NCI-H446 treated with DMSO at 0.1 percent for 48 hours (cell line): ENCODE results near the gene SH3PXD2A.

Experiments
- DNase-seq: peaks from one replicate; lab custom pipeline; 2025; lab: John Stamatoyannopoulos, UW

SH3PXD2A gene

DNA sequence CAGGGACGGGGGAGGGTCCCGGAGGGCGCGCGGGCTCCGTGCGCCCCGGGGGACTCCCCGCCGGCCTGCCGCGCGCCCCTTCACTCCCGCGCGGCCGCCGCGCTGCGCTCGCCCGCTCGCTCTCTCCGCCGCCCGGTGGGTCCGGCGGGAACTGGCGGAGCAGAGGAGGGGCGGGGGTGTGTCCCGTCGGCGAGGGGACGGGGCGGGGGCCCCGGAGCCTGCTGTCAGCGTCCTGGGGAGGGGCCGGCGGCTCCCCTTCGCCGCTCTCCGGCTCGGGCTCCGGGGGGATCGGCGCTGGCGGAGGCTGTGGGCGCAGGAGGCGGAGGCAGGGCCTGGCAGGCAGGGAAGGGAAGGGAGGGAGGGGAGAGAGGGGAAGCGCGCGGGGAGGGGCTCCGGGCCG is at the start of gene SH3PXD2A:
Gene SH3PXD2A, minus strand, starts transcription at position 153 of the 400 bp plus-strand sequence. CDS start 310 bp downstream, outside the sequence.
- DNase-seq, result peak; percentile 9

DNA sequence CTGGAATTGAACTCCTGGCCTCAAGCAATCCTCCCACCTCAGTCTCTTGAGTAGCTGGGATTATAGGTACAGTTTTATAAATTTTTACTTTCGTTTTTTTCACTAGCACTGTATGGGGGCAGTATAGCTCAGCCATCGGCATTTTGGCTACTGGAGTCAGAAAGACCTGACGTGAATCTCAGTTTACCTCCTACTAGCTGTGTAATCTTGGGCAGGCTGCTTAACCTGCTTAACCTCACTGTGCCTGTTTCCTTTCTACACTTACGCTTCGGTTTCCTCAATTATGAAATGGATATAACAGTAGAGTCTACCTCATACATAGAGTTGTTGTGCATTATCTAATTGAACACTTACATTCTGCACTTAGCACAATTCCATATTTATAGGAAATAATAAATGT is 45.9 kb upstream of the SH3PXD2A start:
- no peak for DNase-seq

- no peak for DNase-seq
Measured at GRCh38 chr10:103899312-103899711, 43.9 kb upstream of the SH3PXD2A start.

- no peak for DNase-seq
Measured at GRCh38 chr10:103897241-103897774, 41.9 kb upstream of the SH3PXD2A start.

DNA sequence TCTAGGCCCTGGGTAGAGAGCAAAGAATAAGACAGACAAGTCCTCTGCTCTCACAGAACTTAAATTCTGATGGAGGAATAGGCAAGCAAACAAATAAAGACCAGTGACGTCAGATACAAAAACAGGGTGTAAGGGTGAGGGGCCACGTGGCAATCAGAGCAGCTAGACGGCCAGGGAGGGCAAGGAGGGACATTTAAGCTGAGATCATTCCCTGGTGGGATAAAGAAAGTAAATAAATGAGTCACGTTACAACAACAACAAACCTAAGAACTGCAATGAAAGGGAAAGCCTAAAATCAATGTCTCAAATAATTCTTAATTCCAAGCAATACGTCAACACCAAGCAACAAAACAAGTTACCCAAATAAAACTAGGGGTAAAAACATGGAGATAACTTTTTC is 40.8 kb upstream of the SH3PXD2A start:
- no peak for DNase-seq

GRCh38 chr10:103895411-103896186 is 40.2 kb upstream of the SH3PXD2A start:
- peak; percentile 60 for DNase-seq

GRCh38 chr10:103894441-103894864 is 39.1 kb upstream of the SH3PXD2A start:
- DNase-seq, result no peak

DNA sequence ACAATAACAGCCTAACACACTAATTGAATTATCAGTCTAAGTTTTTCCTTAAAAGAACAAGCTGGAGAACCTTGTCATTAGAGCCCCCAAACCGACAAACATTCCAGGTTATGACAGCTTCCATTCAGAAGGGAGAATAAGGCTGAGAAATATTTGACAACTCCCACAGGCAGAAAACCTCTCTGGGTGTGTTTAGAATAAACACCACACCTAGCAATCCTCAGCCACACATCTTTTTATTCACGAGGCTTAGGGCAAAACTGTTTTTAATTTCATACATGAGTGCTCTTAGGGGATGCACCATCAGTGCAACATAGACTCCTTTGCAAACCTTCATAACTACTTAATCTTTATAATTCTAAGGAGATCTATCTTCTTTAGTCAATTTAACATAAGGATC is 38.4 kb upstream of the SH3PXD2A start:
- no peak for DNase-seq

DNA sequence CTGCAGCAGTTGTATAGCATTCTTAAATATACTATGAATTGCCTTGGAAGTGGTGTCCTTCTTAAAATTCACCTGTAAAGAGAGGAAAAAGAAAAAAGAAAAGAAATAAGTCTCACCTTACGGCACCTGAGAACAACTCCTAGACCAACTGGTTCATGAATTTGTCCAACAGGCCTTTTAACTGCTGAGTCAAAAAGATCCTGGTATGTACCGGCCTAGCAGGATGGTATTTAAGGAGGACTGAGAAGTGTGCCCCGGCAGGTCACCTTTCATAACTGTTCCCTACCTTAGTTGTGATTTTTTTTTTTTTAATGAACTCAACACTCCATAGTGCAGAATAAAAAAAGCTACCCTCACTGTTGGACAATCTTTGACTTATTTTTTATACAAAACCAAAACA is 36.8 kb upstream of the SH3PXD2A start:
- DNase-seq, result no peak

DNA sequence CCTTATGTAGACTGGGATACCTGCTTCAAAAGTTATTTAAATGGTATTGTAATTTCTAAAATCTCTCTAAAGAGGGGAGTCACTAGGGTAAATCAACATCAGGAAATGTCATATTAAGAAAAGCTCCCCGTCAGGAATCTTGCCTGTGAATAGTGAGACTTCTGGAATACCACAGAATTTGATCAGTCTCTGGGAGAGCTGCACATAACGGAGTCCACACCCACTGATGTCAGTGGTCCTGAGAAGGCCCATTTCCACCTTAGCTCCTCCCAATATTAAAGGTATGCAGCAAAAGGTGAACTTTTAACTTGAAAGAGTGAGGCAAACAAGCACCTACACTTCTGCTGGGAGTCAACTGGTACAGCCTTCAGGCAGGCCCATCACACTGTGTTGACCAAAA is 35.3 kb upstream of the SH3PXD2A start:
- DNase-seq, result no peak

DNA sequence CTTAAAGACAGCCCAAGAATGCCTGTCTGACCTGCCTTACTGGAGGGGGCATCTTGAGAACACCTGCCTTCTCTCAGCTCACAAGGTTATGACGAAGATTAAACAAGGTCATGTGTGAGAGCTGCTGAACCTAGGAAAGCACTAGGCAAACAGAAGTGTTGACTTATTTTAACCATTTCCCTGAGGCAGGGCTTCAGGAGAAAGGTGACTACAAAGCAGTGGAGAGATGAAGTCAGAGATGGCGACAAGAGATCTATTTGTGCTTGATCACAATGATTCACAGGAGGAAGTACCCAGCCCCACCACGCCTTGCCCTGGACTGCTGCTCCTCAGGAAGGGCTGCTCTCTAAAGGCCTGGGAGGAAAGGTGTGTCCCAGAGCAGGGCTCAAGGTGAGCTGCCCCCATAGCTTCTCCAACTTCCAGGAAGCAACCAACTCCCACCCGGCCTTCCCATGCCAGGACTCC is 34.9 kb upstream of the SH3PXD2A start:
- no peak for DNase-seq

GRCh38 chr10:103889121-103889720 is 33.8 kb upstream of the SH3PXD2A start:
- no peak for DNase-seq

DNA sequence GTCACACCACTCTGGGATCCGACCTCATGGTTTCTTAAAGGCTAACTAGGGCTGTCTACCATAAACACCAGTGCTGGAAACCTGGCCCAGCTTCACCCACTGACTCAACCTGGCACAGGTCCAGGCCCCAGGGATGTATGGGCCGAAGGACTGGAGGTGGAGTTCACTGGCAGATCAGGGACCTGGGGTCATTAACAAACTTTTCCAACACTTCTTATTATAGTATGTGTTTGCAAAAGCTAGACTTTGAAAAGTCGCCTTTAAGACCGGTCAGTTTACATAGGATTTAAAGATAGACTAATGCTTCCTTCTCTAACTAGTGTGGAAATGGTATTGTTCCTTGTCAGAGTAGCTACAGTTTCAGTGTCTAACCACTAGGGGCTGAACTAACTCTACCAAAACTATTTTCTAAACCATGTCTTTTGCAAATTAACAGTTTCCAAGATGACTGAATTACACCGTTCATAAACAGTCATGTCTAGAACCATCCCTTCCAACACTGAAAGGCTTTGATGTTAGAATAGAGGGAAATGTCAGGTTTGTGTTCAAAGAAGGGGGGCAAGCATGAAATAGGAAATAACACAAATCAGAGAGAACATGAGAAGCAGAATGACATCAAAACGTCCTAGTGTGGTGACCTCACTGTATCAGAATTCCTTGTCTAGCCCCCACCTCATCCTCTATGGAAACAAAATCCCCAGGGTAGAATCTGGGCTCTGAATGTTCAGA is 32.9 kb upstream of the SH3PXD2A start:
- DNase-seq, result peak; percentile 74

DNA sequence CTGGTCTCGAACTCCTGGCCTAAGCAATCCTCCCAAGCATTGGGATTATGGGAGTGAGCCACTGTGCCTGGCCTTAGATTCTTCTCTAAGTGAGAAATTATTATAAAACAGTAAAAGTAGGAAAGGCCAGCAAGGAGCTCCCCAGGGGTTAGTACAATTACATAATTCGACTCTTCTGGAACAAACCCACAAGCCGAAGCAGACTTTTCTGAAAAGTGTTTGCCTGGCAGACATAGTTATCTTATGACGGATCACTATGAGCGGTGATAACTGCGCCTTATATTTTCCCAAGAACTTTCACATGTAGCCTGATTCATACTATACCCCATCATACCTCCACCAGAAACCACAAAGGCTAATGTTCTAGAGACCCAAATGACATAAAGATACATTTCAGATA is 30.2 kb upstream of the SH3PXD2A start:
- no peak for DNase-seq

GRCh38 chr10:103884681-103885139 is 29.3 kb upstream of the SH3PXD2A start:
- DNase-seq, result peak; percentile 20

DNA sequence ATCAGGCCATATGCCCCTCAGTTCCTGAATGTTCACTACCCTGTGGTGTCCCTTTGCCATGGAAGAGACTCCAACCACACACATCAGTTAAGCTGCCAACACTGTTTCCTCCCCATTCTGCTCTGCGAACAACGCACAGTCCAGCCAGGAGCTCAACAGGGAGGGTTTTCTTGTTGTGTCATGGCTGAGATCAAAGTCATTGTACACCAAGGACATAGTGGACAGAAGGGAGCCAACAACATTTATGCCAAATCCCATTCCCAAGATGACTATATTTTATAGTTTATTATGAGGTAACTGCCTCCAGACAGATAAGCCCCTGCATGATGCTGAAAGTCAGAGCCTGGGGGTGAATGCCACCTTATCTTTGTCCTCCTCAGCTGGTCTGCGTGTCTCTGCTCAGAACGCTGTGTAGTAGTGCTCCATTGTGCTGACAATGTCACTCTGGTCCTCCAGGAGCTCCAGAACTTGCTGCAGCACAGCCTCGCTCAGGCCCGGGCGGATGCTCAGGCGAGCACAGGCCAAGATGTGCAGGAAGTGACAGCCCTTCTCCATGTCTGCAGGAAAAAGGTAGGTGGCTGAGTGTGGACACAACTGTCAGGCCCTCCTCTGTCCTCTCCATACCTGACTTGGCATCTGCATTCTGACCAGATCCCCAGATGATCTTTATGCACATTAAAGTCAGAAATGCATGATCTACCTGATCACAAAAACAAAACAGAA is 27.1 kb upstream of the SH3PXD2A start:
- DNase-seq, result no peak

GRCh38 chr10:103881416-103882284 is 26.3 kb upstream of the SH3PXD2A start:
- no peak for DNase-seq

DNA sequence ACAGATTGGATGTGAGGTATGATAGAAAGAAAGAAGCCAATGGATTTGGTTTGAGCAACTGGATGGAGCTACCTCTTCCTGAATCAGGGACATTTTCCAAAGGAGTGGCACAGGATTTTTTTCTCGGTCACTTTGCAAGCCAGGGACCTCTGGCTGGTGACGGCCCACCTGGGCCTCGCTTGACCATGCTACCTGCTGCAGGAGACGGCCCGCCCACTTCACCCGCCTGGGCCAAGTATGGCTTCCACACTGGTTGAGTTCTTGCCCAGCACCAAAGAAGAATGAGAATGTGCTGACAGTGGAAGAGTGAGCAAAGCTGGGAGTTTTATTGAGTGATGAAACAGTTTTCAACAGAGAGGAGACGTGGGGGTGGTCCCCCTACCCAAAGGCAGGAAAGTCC is 24.5 kb upstream of the SH3PXD2A start:
- DNase-seq, result no peak

- DNase-seq, result no peak
Measured at GRCh38 chr10:103879409-103879808, 24.0 kb upstream of the SH3PXD2A start.

- no peak for DNase-seq
Measured at GRCh38 chr10:103877861-103878260, 22.5 kb upstream of the SH3PXD2A start.

DNA sequence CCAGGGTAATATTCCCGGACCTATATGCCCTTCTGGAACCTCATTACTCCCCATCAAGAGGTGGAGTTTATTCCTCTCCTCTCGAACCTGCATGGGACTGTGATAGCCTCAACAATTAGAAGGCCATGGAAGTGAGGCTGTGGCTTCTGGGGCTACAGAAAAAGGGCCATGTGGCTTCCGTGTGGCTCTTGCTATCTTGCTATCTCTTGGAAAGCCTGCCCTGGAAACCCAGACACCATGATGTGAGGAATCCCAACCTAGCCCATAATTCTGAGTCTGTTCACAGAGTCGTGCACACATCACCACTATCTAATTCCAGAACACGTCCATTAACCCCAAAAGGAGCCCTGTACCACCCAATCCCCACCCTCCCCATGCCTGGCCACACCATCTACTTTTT is 20.8 kb upstream of the SH3PXD2A start:
- DNase-seq, result no peak
